HCT116 (cell line): ENCODE measurements around the gene FILIP1. TPM values are rescaled to one million over a fixed set of nuclear protein-coding genes. Genes with fewer than 3 reads are reported as not detected.

ENCODE experiments used
- ATAC-seq: fragments of 200-7000 bp; cut with Tn5 transposase; 2 replicates; pipeline ENCODE4 v1.9.1; 2020; ENCODE audit warnings: mild to moderate bottlenecking, moderate library complexity
- BruUV-seq: library from RNA; stranded (reverse); fragments of 400-500 nt; replicated peaks from 2 replicates; lab custom pipeline; 2021; lab: Mats Ljungman, UMichigan
- CTCF ChIA-PET: fragments of 300-600 bp; sonication (Branson Sonifier 250); formaldehyde crosslinking; loops from one replicate; lab custom pipeline; 2021; ENCODE audit warnings: antibody characterized with exemption; lab: Charles Lee
- POLR2A ChIA-PET: fragments of 300-600, 350-600 bp; sonication (Branson Sonifier 250); formaldehyde crosslinking; loops from one replicate; lab custom pipeline; 2021; ENCODE audit warnings: antibody characterized with exemption; lab: Charles Lee
- RAD21 ChIA-PET, 2 experiments: fragments of 300-600 bp; sonication (Branson Sonifier 250); formaldehyde crosslinking; loops; one replicate each; lab custom pipeline; 2023; ENCODE audit warnings: low total read pairs in 2 of 2; ENCODE audit not compliant: uncharacterized antibody in 2 of 2, unreplicated experiment in 2 of 2, low non-redundant PET in 1 of 2; lab: Charles Lee
- DNase-seq: peaks from one replicate; pipeline ENCODE4 v3.0.0-alpha.2; 2010; ENCODE audit warnings: low read depth, low spot score
- H2AFZ ChIP-seq: fragments of 200-600 bp; shearing (Covaris generic), sonication (generic); 2 replicates; pipeline ENCODE4 v1.6.1; 2017; ENCODE audit warnings: low read depth, mixed run types, mixed read lengths, antibody characterized with exemption, low read length; ENCODE audit not compliant: poor library complexity, severe bottlenecking
- H3K27ac ChIP-seq: 2 replicates; pipeline ENCODE4 v1.5.1; 2012; ENCODE audit warnings: low read depth, low read length
- H3K27me3 ChIP-seq: fragments of 200-600 bp; sonication (generic); 2 replicates; pipeline ENCODE4 v1.6.1; 2016; ENCODE audit warnings: mixed run types, low read length, mixed read lengths; ENCODE audit not compliant: insufficient read depth
- H3K36me3 ChIP-seq, 2 experiments: fragments of 200-500 bp in 1 of 2; fragments of 200-600 bp in 1 of 2; sonication (Bioruptor generic) in 1 of 2; sonication (generic) in 1 of 2; 2 replicates each; pipeline versions ENCODE4 v1.5.1 to v1.6.1; 2014 to 2016; ENCODE audit warnings: low read length in 2 of 2, inconsistent platforms in 1 of 2, mixed read lengths in 1 of 2, mixed run types in 1 of 2; ENCODE audit not compliant: insufficient read depth in 2 of 2, control insufficient read depth in 1 of 2
- H3K4me1 ChIP-seq, 2 experiments: fragments of 200-600 bp in 1 of 2; sonication (generic) in 1 of 2; 2 replicates each; pipeline versions ENCODE4 v1.5.1 to v1.6.1; 2012 to 2017; ENCODE audit warnings: low read length in 2 of 2, inconsistent platforms in 1 of 2, mild to moderate bottlenecking in 1 of 2, mixed read lengths in 1 of 2, mixed run types in 1 of 2, moderate library complexity in 1 of 2; ENCODE audit not compliant: insufficient read depth in 2 of 2, control insufficient read depth in 1 of 2
- H3K4me2 ChIP-seq: fragments of 200-600 bp; sonication (generic); 2 replicates; pipeline ENCODE4 v1.6.1; 2017; ENCODE audit warnings: mixed run types, low read length, mixed read lengths
- H3K4me3 ChIP-seq, 2 experiments: fragments of 200-600 bp in 1 of 2; sonication (generic) in 1 of 2; replicated peaks in 1 of 2; 2 replicates each; pipeline ENCODE4 v1.5.1; 2011 to 2016; ENCODE audit warnings: low read length in 2 of 2, control low read depth in 1 of 2, low read depth in 1 of 2, mild to moderate bottlenecking in 1 of 2, mixed read lengths in 1 of 2, mixed run types in 1 of 2
- H3K79me2 ChIP-seq: fragments of 200-600 bp; sonication (generic); 2 replicates; pipeline ENCODE4 v1.6.1; 2017; ENCODE audit warnings: mild to moderate bottlenecking, mixed run types, low read length, moderate library complexity, mixed read lengths; ENCODE audit not compliant: insufficient read depth
- H3K9ac ChIP-seq: fragments of 200-600 bp; sonication (generic); 2 replicates; pipeline ENCODE4 v1.6.1; 2016; ENCODE audit warnings: low read length, mixed read lengths
- H3K9me2 ChIP-seq: fragments of 200-600 bp; sonication (generic), shearing (Covaris generic); 2 replicates; pipeline ENCODE4 v1.6.1; 2017; ENCODE audit warnings: mixed run types, mild to moderate bottlenecking, moderate library complexity; ENCODE audit not compliant: insufficient read depth
- H3K9me3 ChIP-seq, 2 experiments: fragments of 200-500 bp in 1 of 2; fragments of 200-600 bp in 1 of 2; sonication (Bioruptor generic) in 1 of 2; sonication (generic) in 1 of 2; 2 replicates each; pipeline ENCODE4 v1.6.1; 2014 to 2017; ENCODE audit warnings: low read length in 2 of 2, mixed read lengths in 2 of 2, inconsistent platforms in 1 of 2, low read depth in 1 of 2, mild to moderate bottlenecking in 1 of 2, mixed run types in 1 of 2, moderate library complexity in 1 of 2; ENCODE audit not compliant: control insufficient read depth in 1 of 2, insufficient read depth in 1 of 2
- H4K20me1 ChIP-seq: fragments of 200-600 bp; sonication (generic), shearing (Covaris generic); 2 replicates; pipeline ENCODE4 v1.6.1; 2017; ENCODE audit warnings: mixed run types, mild to moderate bottlenecking, moderate library complexity; ENCODE audit not compliant: insufficient read depth
- ELF1 ChIP-seq: IDR thresholded peaks from 2 replicates; pipeline ENCODE4 v1.6.1; 2012; ENCODE audit warnings: low read depth, borderline replicate concordance
- EZH2 ChIP-seq: fragments of 200-600 bp; sonication (generic); IDR thresholded peaks from 2 replicates; pipeline ENCODE4 v1.6.1; 2017; ENCODE audit warnings: antibody characterized with exemption, mixed run types
- FOSL1 ChIP-seq: IDR thresholded peaks from 2 replicates; pipeline ENCODE4 v1.6.1; 2012; ENCODE audit warnings: low read depth
- JUND ChIP-seq: IDR thresholded peaks from 2 replicates; pipeline ENCODE4 v1.6.1; 2012
- POLR2A ChIP-seq: IDR thresholded peaks from 2 replicates; pipeline ENCODE4 v1.7.0; 2011; ENCODE audit warnings: borderline replicate concordance; ENCODE audit not compliant: insufficient read depth, insufficient read length; ENCODE audit errors: extremely low read depth
- SIN3A ChIP-seq: IDR thresholded peaks from 2 replicates; pipeline ENCODE4 v1.6.1; 2012; ENCODE audit warnings: low read depth
- intact Hi-C: fragments of 100-400 bp; cut with micrococcal nuclease; formaldehyde crosslinking; loops from 2 replicates; pipeline ENCODE4 v1.10.0; 2022
- total RNA-seq: library from RNA; stranded (reverse); gene quantifications from one replicate; pipeline ENCODE4 v1.2.1, GENCODE V29; 2021; ENCODE audit not compliant: unreplicated experiment
- TF ChIP-seq, protein P1 (sequence below): IDR thresholded peaks from 2 replicates; pipeline ENCODE4 v1.6.1; 2011; ENCODE audit warnings: mild to moderate bottlenecking, low read length, moderate library complexity; ENCODE audit not compliant: insufficient replicate concordance; ENCODE audit errors: extremely low read depth
- TF ChIP-seq, protein P2 (sequence below), 3 experiments: fragments of 200-600 bp in 1 of 3; sonication (generic) in 1 of 3; IDR thresholded peaks in 2 of 3; conservative IDR thresholded peaks in 1 of 3; 2 replicates each; pipeline ENCODE4 v1.5.1; 2012 to 2017; ENCODE audit warnings: low read depth in 2 of 3, low read length in 2 of 3, antibody characterized with exemption in 1 of 3, borderline replicate concordance in 1 of 3, control low read depth in 1 of 3, mild to moderate bottlenecking in 1 of 3, mixed read lengths in 1 of 3, mixed run types in 1 of 3, moderate library complexity in 1 of 3; ENCODE audit not compliant: insufficient read depth in 1 of 3

Gene FILIP1
- total RNA-seq, 1 experiment from 2014 or later, result 0.05 TPM

DNA sequence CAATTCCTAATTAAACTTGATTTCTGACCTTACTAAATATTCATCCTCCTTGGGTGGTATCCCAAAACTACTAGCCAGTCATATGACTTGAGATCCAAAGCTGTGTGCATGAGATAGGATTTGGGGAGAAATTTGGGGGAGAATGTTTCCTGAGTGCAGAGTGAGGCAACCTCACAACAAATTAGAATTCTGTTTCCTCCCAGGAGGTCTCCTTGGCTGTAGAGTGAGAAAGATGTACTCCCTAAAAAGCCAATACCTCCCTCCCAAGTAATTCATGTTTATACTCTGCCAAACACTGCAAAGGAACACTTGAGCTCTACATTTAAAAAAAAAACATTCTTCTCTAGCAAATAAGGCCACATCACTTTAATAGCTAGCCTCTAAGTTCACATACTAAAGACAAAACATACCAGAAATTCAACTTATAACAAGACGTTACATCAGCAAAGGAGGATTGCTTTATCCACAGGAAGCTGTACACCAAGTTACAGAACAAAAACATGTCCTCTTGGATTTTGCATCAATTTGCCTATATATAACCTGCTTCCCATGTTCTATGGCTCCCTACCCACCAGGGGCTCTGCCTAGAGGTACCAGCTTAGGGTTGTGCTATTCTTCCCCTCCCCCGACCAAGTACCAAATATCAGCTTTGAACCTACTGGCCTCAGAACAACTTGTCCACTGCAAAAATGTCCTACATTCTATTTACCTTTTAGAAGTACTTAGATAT, 193.6 kb downstream of the FILIP1 start:
- TF ChIP-seq, protein P1, sequence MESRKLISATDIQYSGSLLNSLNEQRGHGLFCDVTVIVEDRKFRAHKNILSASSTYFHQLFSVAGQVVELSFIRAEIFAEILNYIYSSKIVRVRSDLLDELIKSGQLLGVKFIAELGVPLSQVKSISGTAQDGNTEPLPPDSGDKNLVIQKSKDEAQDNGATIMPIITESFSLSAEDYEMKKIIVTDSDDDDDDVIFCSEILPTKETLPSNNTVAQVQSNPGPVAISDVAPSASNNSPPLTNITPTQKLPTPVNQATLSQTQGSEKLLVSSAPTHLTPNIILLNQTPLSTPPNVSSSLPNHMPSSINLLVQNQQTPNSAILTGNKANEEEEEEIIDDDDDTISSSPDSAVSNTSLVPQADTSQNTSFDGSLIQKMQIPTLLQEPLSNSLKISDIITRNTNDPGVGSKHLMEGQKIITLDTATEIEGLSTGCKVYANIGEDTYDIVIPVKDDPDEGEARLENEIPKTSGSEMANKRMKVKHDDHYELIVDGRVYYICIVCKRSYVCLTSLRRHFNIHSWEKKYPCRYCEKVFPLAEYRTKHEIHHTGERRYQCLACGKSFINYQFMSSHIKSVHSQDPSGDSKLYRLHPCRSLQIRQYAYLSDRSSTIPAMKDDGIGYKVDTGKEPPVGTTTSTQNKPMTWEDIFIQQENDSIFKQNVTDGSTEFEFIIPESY, result no peak
- no peak for TF ChIP-seq SIN3A
- no peak for TF ChIP-seq POLR2A
- no peak for TF ChIP-seq FOSL1
- TF ChIP-seq, protein P2, sequence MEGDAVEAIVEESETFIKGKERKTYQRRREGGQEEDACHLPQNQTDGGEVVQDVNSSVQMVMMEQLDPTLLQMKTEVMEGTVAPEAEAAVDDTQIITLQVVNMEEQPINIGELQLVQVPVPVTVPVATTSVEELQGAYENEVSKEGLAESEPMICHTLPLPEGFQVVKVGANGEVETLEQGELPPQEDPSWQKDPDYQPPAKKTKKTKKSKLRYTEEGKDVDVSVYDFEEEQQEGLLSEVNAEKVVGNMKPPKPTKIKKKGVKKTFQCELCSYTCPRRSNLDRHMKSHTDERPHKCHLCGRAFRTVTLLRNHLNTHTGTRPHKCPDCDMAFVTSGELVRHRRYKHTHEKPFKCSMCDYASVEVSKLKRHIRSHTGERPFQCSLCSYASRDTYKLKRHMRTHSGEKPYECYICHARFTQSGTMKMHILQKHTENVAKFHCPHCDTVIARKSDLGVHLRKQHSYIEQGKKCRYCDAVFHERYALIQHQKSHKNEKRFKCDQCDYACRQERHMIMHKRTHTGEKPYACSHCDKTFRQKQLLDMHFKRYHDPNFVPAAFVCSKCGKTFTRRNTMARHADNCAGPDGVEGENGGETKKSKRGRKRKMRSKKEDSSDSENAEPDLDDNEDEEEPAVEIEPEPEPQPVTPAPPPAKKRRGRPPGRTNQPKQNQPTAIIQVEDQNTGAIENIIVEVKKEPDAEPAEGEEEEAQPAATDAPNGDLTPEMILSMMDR (IDR thresholded peaks at IDR 0.05 in 2 of 3, conservative IDR thresholded peaks at IDR 0.05 in 1 of 3; ENCODE audit: borderline replicate concordance in 1 of 3, insufficient read depth in 1 of 3, low read depth in 2 of 3, low read length in 2 of 3), result no peak
- no peak for TF ChIP-seq EZH2
- TF ChIP-seq ELF1, result no peak
- no peak for TF ChIP-seq JUND
- no peak overlapping the region for H2AFZ ChIP-seq
- RAD21 ChIA-PET, result no interaction called here
- H3K27ac ChIP-seq, result no peak overlapping the region
- no peak for DNase-seq
- POLR2A ChIA-PET, result no interaction called here
- H3K79me2 ChIP-seq, result no peaks in the 10 kb centered on the region
- no peaks in the 10 kb centered on the region for H3K36me3 ChIP-seq
- no TSS peak for BruUV-seq
- CTCF ChIA-PET, result interaction anchor here (1.2 kb wide), 1 partner anchor 11 kb away, joined by 3 read pairs; no protein-coding TSS in a partner anchor
- H3K9ac ChIP-seq, result no peak overlapping the region
- no peak for ATAC-seq
- no peaks in the 10 kb centered on the region for H4K20me1 ChIP-seq
- H3K4me3 ChIP-seq, result no peak overlapping the region
- H3K9me2 ChIP-seq, result no peaks in the 10 kb centered on the region
- intact Hi-C loops, result no loop called here
- H3K4me2 ChIP-seq, result no peak overlapping the region
- no peaks in the 10 kb centered on the region for H3K9me3 ChIP-seq
- H3K27me3 ChIP-seq, result no peaks in the 10 kb centered on the region
- no peaks in the 10 kb centered on the region for H3K4me1 ChIP-seq
